Spleen (tissue), 11 donors: Measurements from ENCODE around the gene ARHGEF5. TPM values are rescaled to one million over a fixed set of nuclear protein-coding genes. Genes with fewer than 3 reads are reported as not detected.

Source experiments
- DNase-seq: peaks from one replicate; pipeline ENCODE4 v3.0.0-alpha.2; 2020
- H3K27ac ChIP-seq, 8 donors: fragments of 200-600 bp; sonication (generic) in 7 of 8; 1 replicate in 4 of 8; 2 replicates in 4 of 8; pipeline versions ENCODE4 v1.5.0 to v1.8.0; 2016 to 2021; ENCODE audit warnings: inconsistent platforms in 4 of 8, mild to moderate bottlenecking in 4 of 8, moderate library complexity in 1 of 8
- H3K27me3 ChIP-seq, 7 donors: fragments of 200-600 bp; sonication (generic) in 6 of 7; replicated peaks in 1 of 7; 1 replicate in 4 of 7; 2 replicates in 3 of 7; pipeline versions ENCODE4 v1.5.0 to v1.8.0; 2016 to 2021; ENCODE audit warnings: inconsistent platforms in 3 of 7, mild to moderate bottlenecking in 1 of 7
- H3K36me3 ChIP-seq, 6 donors: fragments of 200-600 bp; sonication (generic) in 5 of 6; 1 replicate in 4 of 6; 2 replicates in 2 of 6; pipeline versions ENCODE4 v1.5.0 to v1.8.0; 2016 to 2021; ENCODE audit warnings: inconsistent platforms in 2 of 6
- H3K4me1 ChIP-seq, 6 donors: fragments of 200-600 bp; sonication (generic) in 5 of 6; 1 replicate in 3 of 6; 2 replicates in 3 of 6; pipeline versions ENCODE4 v1.5.0 to v1.8.0; 2016 to 2021; ENCODE audit warnings: inconsistent platforms in 3 of 6
- H3K4me3 ChIP-seq, 8 donors: fragments of 200-600 bp; sonication (generic) in 7 of 8; 1 replicate in 4 of 8; 2 replicates in 4 of 8; pipeline versions ENCODE4 v1.5.0 to v1.8.0; 2016 to 2021; ENCODE audit warnings: inconsistent platforms in 4 of 8, mild to moderate bottlenecking in 4 of 8, moderate library complexity in 2 of 8
- H3K9me3 ChIP-seq, 8 donors: fragments of 200-600 bp; sonication (generic) in 7 of 8; 1 replicate in 4 of 8; 2 replicates in 4 of 8; pipeline versions ENCODE4 v1.5.0 to v1.8.0; 2016 to 2021; ENCODE audit warnings: inconsistent platforms in 4 of 8
- POLR2A ChIP-seq, 3 donors: fragments of 450-650 bp; IDR thresholded peaks; one replicate each; pipeline ENCODE4 v1.5.1; 2017; ENCODE audit warnings: antibody characterized with exemption in 3 of 3, mild to moderate bottlenecking in 1 of 3
- POLR2AphosphoS5 ChIP-seq, 3 donors: sonication (generic); formaldehyde crosslinking; IDR thresholded peaks; one replicate each; pipeline ENCODE4 v1.5.1; 2017; ENCODE audit warnings: antibody characterized with exemption in 3 of 3
- WGBS, 5 donors: extraction: QIAGEN DNeasy Blood & Tissue Kit in 3 of 5; methylation state at CpG; one replicate each; pipeline versions ENCODE4 v1.1.5 to v1.1.7; 2013 to 2018; 5-methylcytosine and 5-hydroxymethylcytosine counted together
- intact Hi-C: fragments of 100-400 bp; cut with DNase I; formaldehyde crosslinking; loops from one replicate; pipeline ENCODE4 v1.15.0; 2023; ENCODE audit warnings: low total_unique reads
- polyA plus RNA-seq, 3 donors: library from polyadenylated mRNA; stranded (reverse); fragments of 200-250 nt; gene quantifications; one replicate each; pipeline ENCODE4 v1.2.1, GENCODE V29; 2013
- total RNA-seq, 7 donors: library from RNA; depleted of rRNA in 3 of 7; stranded (reverse); fragments of >200 nt in 3 of 7; fragmentation: NEBNext Ultra II Directional in 4 of 7; extraction: Animal tissue kit (Norgen Biotek cat#: 25700) in 4 of 7; gene quantifications; one replicate each; pipeline versions ENCODE4 v1.1.0 to v1.2.1, GENCODE V29; 2016 to 2021
- TF ChIP-seq, protein P1 (sequence below), 11 experiments: fragments of 200-600 bp in 7 of 11; fragments of 450-650 bp in 4 of 11; sonication (generic) in 4 of 11; IDR thresholded peaks in 8 of 11; conservative IDR thresholded peaks in 3 of 11; 1 replicate in 7 of 11; 2 replicates in 4 of 11; pipeline versions ENCODE4 v1.4.0 to v1.8.0; 2016 to 2021; ENCODE audit warnings: antibody characterized with exemption in 11 of 11, inconsistent platforms in 4 of 11, mild to moderate bottlenecking in 1 of 11
- donor health status: healthy with polysubstance abuse.
- donor health status: DM: no; HTN: no; CAD: no; lungs with moderate emphysema.
- donor health status: DM: no; HTN: no; CAD: no.
- donor health status: Bipolar disorder and iron deficiency.
- donor health status: healthy.
- donor health status: DM: no; HTN: no; CAD: no.
- donor health status: DM: yes; HTN: yes; CAD: no.

The ARHGEF5 gene
- total and polyA plus RNA-seq, 10 donors = 1.2 to 11.3 (median 8.4) TPM

DNA sequence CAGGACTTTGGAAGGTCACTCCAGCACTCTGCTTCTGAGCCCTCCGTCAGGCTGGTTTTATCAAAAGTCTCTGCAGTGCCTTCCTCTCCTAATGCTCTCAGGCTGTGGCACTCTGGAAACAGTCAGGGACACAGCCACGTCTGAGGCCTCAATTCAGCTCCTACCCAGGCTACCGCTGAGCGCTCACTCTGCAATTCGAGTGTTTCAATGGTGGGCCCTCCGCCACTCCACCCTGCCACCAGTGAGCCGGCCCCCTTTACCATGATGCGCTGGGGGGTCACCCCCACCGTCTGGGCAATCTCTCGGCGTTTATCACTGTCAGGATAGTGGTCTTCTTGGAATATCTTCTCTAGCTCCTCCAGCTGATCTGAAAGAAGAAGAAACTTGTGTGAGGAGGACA is 44.7 kb downstream of the ARHGEF5 start:
- Histone ChIP-seq H3K27ac (no peak overlapping the region), H3K36me3 (no peaks in the 10 kb centered on the region), H3K27me3 (no peaks in the 10 kb centered on the region), H3K9me3 (no peaks in the 10 kb centered on the region), H3K4me1 (no peaks in the 10 kb centered on the region), H3K4me3 (no peak overlapping the region)
- intact Hi-C loops = no loop called here
- DNase-seq = no peak
- WGBS, 5 donors = 86 to 92% (median 88%) methylated on average over 11 of the region's 11 CpGs
- TF ChIP-seq POLR2AphosphoS5 (IDR thresholded peaks at IDR 0.05) (no peak), POLR2A (IDR thresholded peaks at IDR 0.05) (no peak)
- TF ChIP-seq, protein P1, sequence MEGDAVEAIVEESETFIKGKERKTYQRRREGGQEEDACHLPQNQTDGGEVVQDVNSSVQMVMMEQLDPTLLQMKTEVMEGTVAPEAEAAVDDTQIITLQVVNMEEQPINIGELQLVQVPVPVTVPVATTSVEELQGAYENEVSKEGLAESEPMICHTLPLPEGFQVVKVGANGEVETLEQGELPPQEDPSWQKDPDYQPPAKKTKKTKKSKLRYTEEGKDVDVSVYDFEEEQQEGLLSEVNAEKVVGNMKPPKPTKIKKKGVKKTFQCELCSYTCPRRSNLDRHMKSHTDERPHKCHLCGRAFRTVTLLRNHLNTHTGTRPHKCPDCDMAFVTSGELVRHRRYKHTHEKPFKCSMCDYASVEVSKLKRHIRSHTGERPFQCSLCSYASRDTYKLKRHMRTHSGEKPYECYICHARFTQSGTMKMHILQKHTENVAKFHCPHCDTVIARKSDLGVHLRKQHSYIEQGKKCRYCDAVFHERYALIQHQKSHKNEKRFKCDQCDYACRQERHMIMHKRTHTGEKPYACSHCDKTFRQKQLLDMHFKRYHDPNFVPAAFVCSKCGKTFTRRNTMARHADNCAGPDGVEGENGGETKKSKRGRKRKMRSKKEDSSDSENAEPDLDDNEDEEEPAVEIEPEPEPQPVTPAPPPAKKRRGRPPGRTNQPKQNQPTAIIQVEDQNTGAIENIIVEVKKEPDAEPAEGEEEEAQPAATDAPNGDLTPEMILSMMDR (IDR thresholded peaks at IDR 0.05 in 8 of 11, conservative IDR thresholded peaks at IDR 0.05 in 3 of 11) = no peak

DNA sequence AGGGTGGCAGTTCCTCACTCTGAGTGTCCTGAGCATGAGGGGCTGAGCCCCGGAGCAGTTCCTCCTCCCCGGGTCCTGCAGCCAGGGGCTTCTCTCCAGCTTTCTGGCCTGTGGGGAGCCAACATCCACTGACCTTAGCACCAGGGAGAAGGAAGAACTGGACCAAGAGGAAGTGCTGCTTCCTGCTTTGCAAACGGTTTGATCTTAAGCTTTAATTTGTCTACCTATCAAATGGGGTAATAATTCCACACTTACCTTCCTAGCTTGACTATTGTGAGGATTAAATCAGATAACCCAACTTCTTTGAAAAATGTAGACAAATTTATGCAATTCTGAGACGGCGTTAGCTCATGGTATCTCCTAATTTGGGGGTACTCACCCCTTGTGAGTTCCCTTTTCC is 46.3 kb downstream of the ARHGEF5 start:
- H3K27ac ChIP-seq = no peak overlapping the region
- no peaks in the 10 kb centered on the region for H3K4me1 ChIP-seq
- no peaks in the 10 kb centered on the region for H3K36me3 ChIP-seq
- TF ChIP-seq POLR2A (IDR thresholded peaks at IDR 0.05) (no peak), POLR2AphosphoS5 (IDR thresholded peaks at IDR 0.05) (no peak)
- TF ChIP-seq, protein P1 (IDR thresholded peaks at IDR 0.05 in 8 of 11, conservative IDR thresholded peaks at IDR 0.05 in 3 of 11) = no peak
- H3K27me3 ChIP-seq = no peaks in the 10 kb centered on the region
- no peak for DNase-seq
- WGBS, 5 donors = 36 to 53% (median 47%) methylated on average over 4 to 5 of the region's 5 CpGs
- no peaks in the 10 kb centered on the region for H3K9me3 ChIP-seq
- intact Hi-C loops = no loop called here
- no peak overlapping the region for H3K4me3 ChIP-seq

DNA sequence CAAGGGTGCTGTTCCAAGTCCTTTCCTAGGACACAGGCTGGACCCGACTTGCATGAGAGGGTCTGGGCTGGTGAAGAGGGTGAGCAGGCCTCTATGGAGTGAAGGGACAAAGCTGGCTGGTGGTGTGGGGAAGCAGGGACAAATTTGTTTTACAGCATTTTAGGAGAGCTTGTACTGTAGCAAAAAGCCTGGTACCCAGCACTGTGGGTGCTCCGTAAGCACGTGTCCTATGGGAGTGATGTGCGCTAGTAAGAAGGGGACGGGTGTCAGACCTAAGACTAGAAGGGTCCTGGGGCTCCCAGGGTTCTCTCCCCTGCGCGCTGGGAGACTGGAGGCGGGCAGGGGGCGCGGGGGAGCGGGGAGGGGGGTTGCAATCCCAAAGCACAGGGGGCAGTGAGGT is 47.9 kb downstream of the ARHGEF5 start:
- H3K27me3 ChIP-seq = no peaks in the 10 kb centered on the region
- H3K36me3 ChIP-seq = no peaks in the 10 kb centered on the region
- H3K4me3 ChIP-seq = no peak overlapping the region
- DNase-seq = no peak
- no peak for TF ChIP-seq POLR2A (IDR thresholded peaks at IDR 0.05)
- TF ChIP-seq, protein P1 (IDR thresholded peaks at IDR 0.05 in 8 of 11, conservative IDR thresholded peaks at IDR 0.05 in 3 of 11) = no peak
- TF ChIP-seq POLR2AphosphoS5 (IDR thresholded peaks at IDR 0.05) = no peak
- no peak overlapping the region for H3K27ac ChIP-seq
- WGBS, 5 donors = 93 to 96% (median 94%) methylated on average over 10 to 11 of the region's 11 CpGs
- H3K9me3 ChIP-seq = no peaks in the 10 kb centered on the region
- intact Hi-C loops = no loop called here
- H3K4me1 ChIP-seq = no peaks in the 10 kb centered on the region

- intact Hi-C loops = no loop called here
These were observed 48.5 kb downstream of the ARHGEF5 start, which contains the start of gene NOBOX for GRCh38 chr7:144403649-144404061. NOBOX (minus strand) TSS chr7:144403693.

More at GRCh38 chr7:144403649-144404061, 48.5 kb downstream of the ARHGEF5 start, which contains the start of gene NOBOX:
- Histone ChIP-seq H3K9me3 (no peaks in the 10 kb centered on the region), H3K27me3 (no peaks in the 10 kb centered on the region), H3K27ac (no peak within 1 kb of the TSS), H3K4me3 (no peak within 1 kb of the TSS), H3K4me1 (no peaks in the 10 kb centered on the region), H3K36me3 (no peaks in the 10 kb centered on the region)
- 95 to 100% (median 97%) methylated on average over 1 to 39 of the region's 39 CpGs for WGBS, 5 donors
- TF ChIP-seq POLR2A (IDR thresholded peaks at IDR 0.05) (no peak), POLR2AphosphoS5 (IDR thresholded peaks at IDR 0.05) (no peak)
- TF ChIP-seq, protein P1 (IDR thresholded peaks at IDR 0.05 in 8 of 11, conservative IDR thresholded peaks at IDR 0.05 in 3 of 11) = no peak
- no peak for DNase-seq
